ENCODE results near the gene HMGXB4. TPM values are rescaled to one million over a fixed set of nuclear protein-coding genes. Genes with fewer than 3 reads are reported as not detected.

The HMGXB4 gene
- total RNA-seq, 3 donors from 2014 or later (not counting 1 experiment from before 2014, with no cell fraction given) = 40.4 to 46.1 (median 40.7) TPM

GRCh38 chr22:35225010-35225409 is 32.3 kb upstream of the HMGXB4 start:
- no peak overlapping the region for H3K27ac ChIP-seq (ENCODE audit: low read length)
- Mint-ChIP-seq H3K9me3 (no peaks in the 10 kb centered on the region), H3K27ac (no peak overlapping the region), H3K4me3 (no peak overlapping the region), H3K27me3 (ENCODE audit: low read depth in 2 of 2) (peaks cover 16 to 32% of the 10 kb centered on the region in 2 donors), H3K36me3 (no peaks in the 10 kb centered on the region), H3K4me1 (no peaks in the 10 kb centered on the region)
- H3K9me3 ChIP-seq (ENCODE audit: control insufficient read depth, insufficient read depth, low read length) = no peaks in the 10 kb centered on the region
- WGBS (ENCODE audit: insufficient coverage) = 92% methylated on average over 4 of the region's 4 CpGs
- H3K36me3 ChIP-seq (ENCODE audit: control insufficient read depth, insufficient read depth, low read length) = no peaks in the 10 kb centered on the region
- no peaks in the 10 kb centered on the region for H3K27me3 ChIP-seq (ENCODE audit: control insufficient read depth, insufficient read depth, low read length)
- H3K4me1 ChIP-seq (ENCODE audit: control insufficient read depth, insufficient read depth, low read length) = no peaks in the 10 kb centered on the region
- TF ChIP-seq, protein P1, sequence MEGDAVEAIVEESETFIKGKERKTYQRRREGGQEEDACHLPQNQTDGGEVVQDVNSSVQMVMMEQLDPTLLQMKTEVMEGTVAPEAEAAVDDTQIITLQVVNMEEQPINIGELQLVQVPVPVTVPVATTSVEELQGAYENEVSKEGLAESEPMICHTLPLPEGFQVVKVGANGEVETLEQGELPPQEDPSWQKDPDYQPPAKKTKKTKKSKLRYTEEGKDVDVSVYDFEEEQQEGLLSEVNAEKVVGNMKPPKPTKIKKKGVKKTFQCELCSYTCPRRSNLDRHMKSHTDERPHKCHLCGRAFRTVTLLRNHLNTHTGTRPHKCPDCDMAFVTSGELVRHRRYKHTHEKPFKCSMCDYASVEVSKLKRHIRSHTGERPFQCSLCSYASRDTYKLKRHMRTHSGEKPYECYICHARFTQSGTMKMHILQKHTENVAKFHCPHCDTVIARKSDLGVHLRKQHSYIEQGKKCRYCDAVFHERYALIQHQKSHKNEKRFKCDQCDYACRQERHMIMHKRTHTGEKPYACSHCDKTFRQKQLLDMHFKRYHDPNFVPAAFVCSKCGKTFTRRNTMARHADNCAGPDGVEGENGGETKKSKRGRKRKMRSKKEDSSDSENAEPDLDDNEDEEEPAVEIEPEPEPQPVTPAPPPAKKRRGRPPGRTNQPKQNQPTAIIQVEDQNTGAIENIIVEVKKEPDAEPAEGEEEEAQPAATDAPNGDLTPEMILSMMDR (IDR thresholded peaks at IDR 0.05) = no peak
- intact Hi-C loops (cut with micrococcal nuclease) = no loop called here
- DNase-seq (no peak), ATAC-seq (no peak)
- no peak overlapping the region for H3K4me3 ChIP-seq (ENCODE audit: low read length)

GRCh38 chr22:35226958-35227647 is 30.2 kb upstream of the HMGXB4 start:
- DNase-seq (no peak), ATAC-seq (no peak)
- Mint-ChIP-seq H3K27ac (no peak overlapping the region), H3K4me1 (no peaks in the 10 kb centered on the region), H3K27me3 (ENCODE audit: low read depth in 2 of 2) (peaks cover 24 to 38% of the 10 kb centered on the region in 2 donors), H3K36me3 (no peaks in the 10 kb centered on the region), H3K4me3 (no peak overlapping the region), H3K9me3 (no peaks in the 10 kb centered on the region)
- Histone ChIP-seq H3K36me3 (ENCODE audit: control insufficient read depth, insufficient read depth, low read length) (no peaks in the 10 kb centered on the region), H3K4me3 (ENCODE audit: low read length) (no peak overlapping the region), H3K27ac (ENCODE audit: low read length) (no peak overlapping the region), H3K4me1 (ENCODE audit: control insufficient read depth, insufficient read depth, low read length) (no peaks in the 10 kb centered on the region), H3K27me3 (ENCODE audit: control insufficient read depth, insufficient read depth, low read length) (no peaks in the 10 kb centered on the region), H3K9me3 (ENCODE audit: control insufficient read depth, insufficient read depth, low read length) (no peaks in the 10 kb centered on the region)
- intact Hi-C loops (cut with micrococcal nuclease) = no loop called here
- 69% methylated on average over 3 of the region's 5 CpGs for WGBS (ENCODE audit: insufficient coverage)
- TF ChIP-seq, protein P1 (IDR thresholded peaks at IDR 0.05) = no peak

GRCh38 chr22:35229865-35230264 is 27.4 kb upstream of the HMGXB4 start:
- Histone ChIP-seq H3K36me3 (ENCODE audit: control insufficient read depth, insufficient read depth, low read length) (no peaks in the 10 kb centered on the region), H3K27me3 (ENCODE audit: control insufficient read depth, insufficient read depth, low read length) (no peaks in the 10 kb centered on the region), H3K4me1 (ENCODE audit: control insufficient read depth, insufficient read depth, low read length) (no peaks in the 10 kb centered on the region), H3K9me3 (ENCODE audit: control insufficient read depth, insufficient read depth, low read length) (no peaks in the 10 kb centered on the region), H3K4me3 (ENCODE audit: low read length) (no peak overlapping the region), H3K27ac (ENCODE audit: low read length) (no peak overlapping the region)
- intact Hi-C loops (cut with micrococcal nuclease) = no loop called here
- WGBS (ENCODE audit: insufficient coverage) = 93% methylated on average over 3 of the region's 7 CpGs
- H3K4me3 Mint-ChIP-seq = no peak overlapping the region
- H3K27me3 Mint-ChIP-seq (ENCODE audit: low read depth in 2 of 2) = peaks cover 23 to 44% of the 10 kb centered on the region in 2 donors
- H3K36me3 Mint-ChIP-seq = no peaks in the 10 kb centered on the region
- no peak for DNase-seq
- H3K9me3 Mint-ChIP-seq = no peaks in the 10 kb centered on the region
- TF ChIP-seq, protein P1 (IDR thresholded peaks at IDR 0.05) = no peak
- H3K4me1 Mint-ChIP-seq = no peaks in the 10 kb centered on the region
- no peak for ATAC-seq
- H3K27ac Mint-ChIP-seq = no peak overlapping the region

- ATAC-seq (no peak), DNase-seq (no peak)
- Mint-ChIP-seq H3K36me3 (no peaks in the 10 kb centered on the region), H3K4me1 (no peaks in the 10 kb centered on the region), H3K27me3 (ENCODE audit: low read depth in 2 of 2) (peaks cover 23 to 44% of the 10 kb centered on the region in 2 donors), H3K4me3 (no peak overlapping the region), H3K9me3 (no peaks in the 10 kb centered on the region), H3K27ac (no peak overlapping the region)
- no peaks in the 10 kb centered on the region for H3K9me3 ChIP-seq (ENCODE audit: control insufficient read depth, insufficient read depth, low read length)
- no peak overlapping the region for H3K4me3 ChIP-seq (ENCODE audit: low read length)
- intact Hi-C loops (cut with micrococcal nuclease) = no loop called here
- H3K27ac ChIP-seq (ENCODE audit: low read length) = no peak overlapping the region
- H3K4me1 ChIP-seq (ENCODE audit: control insufficient read depth, insufficient read depth, low read length) = no peaks in the 10 kb centered on the region
- H3K27me3 ChIP-seq (ENCODE audit: control insufficient read depth, insufficient read depth, low read length) = no peaks in the 10 kb centered on the region
- TF ChIP-seq, protein P1 (IDR thresholded peaks at IDR 0.05) = no peak
- no peaks in the 10 kb centered on the region for H3K36me3 ChIP-seq (ENCODE audit: control insufficient read depth, insufficient read depth, low read length)
Observed at GRCh38 chr22:35230417-35230816, 26.9 kb upstream of the HMGXB4 start.
